Body of pancreas (tissue), 4 donors: ENCODE results near the gene TIMELESS.

Experiments
- POLR2A ChIP-seq, 3 donors: fragments of 450-650 bp; IDR thresholded peaks; one replicate each; pipeline ENCODE4 v1.6.1; 2016; ENCODE audit warnings: antibody characterized with exemption in 3 of 3, mild to moderate bottlenecking in 2 of 3
- TF ChIP-seq, protein P1 (sequence below), 7 experiments: fragments of 450-650 bp in 4 of 7; fragments of 200-600 bp in 3 of 7; sonication (generic) in 3 of 7; IDR thresholded peaks; one replicate each; pipeline ENCODE4 v1.5.1; 2016 to 2019; ENCODE audit warnings: antibody characterized with exemption in 7 of 7

- TF ChIP-seq, protein P1, sequence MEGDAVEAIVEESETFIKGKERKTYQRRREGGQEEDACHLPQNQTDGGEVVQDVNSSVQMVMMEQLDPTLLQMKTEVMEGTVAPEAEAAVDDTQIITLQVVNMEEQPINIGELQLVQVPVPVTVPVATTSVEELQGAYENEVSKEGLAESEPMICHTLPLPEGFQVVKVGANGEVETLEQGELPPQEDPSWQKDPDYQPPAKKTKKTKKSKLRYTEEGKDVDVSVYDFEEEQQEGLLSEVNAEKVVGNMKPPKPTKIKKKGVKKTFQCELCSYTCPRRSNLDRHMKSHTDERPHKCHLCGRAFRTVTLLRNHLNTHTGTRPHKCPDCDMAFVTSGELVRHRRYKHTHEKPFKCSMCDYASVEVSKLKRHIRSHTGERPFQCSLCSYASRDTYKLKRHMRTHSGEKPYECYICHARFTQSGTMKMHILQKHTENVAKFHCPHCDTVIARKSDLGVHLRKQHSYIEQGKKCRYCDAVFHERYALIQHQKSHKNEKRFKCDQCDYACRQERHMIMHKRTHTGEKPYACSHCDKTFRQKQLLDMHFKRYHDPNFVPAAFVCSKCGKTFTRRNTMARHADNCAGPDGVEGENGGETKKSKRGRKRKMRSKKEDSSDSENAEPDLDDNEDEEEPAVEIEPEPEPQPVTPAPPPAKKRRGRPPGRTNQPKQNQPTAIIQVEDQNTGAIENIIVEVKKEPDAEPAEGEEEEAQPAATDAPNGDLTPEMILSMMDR (IDR thresholded peaks at IDR 0.05) = no peak
- TF ChIP-seq POLR2A (IDR thresholded peaks at IDR 0.05) = no peak
Observed at GRCh38 chr12:56486694-56487093, 37.5 kb upstream of the TIMELESS start.
